ENCODE measurements around the gene PHAF1. TPM values are rescaled to one million over a fixed set of nuclear protein-coding genes. Genes with fewer than 3 reads are reported as not detected.

Gene PHAF1
- total and polyA plus RNA-seq, 9 of the 15 experiments (the other 6 are each of a cell fraction or from before 2014, with no cell fraction given): 5.1 to 25.4 (median 13.8) TPM

GRCh38 chr16:67164599-67165061 lies 54.9 kb downstream of the PHAF1 start, which contains the start of gene HSF4 (continued):
- 0 out of 2 replicates have a peak, but pooled peaks have one; percentile 35 for TF ChIP-seq ZBTB9 (CRISPR knock-in tag; IDR thresholded peaks at IDR 0.05)
- TF ChIP-seq REST (IDR thresholded peaks at IDR 0.05; ENCODE audit: borderline replicate concordance): peak; percentile 79
- 0 out of 2 replicates have a peak, but pooled peaks have one; percentile 27 for TF ChIP-seq REST (CRISPR knock-in tag; IDR thresholded peaks at IDR 0.05; ENCODE audit: low read depth)
- 0 out of 2 replicates have a peak, but pooled peaks have one; percentile 21 for TF ChIP-seq E2F1 (CRISPR knock-in tag; IDR thresholded peaks at IDR 0.05)
- TF ChIP-seq SMAD4 (CRISPR knock-in tag; conservative IDR thresholded peaks at IDR 0.05): 0 out of 2 replicates have a peak, but pooled peaks have one; percentile 26
- no peak for TF ChIP-seq NFRKB (IDR thresholded peaks at IDR 0.05; ENCODE audit: low read depth)
- peak; percentile 97 for TF ChIP-seq L3MBTL2 (IDR thresholded peaks at IDR 0.05)
- no peak for TF ChIP-seq NFE2 (IDR thresholded peaks at IDR 0.05; ENCODE audit: low read depth)
- peak; percentile 96 to 100 for TF ChIP-seq E2F6 (IDR thresholded peaks at IDR 0.05; ENCODE audit: borderline replicate concordance in 1 of 2, extremely low read depth in 1 of 2, insufficient read depth in 1 of 2, insufficient read length in 1 of 2, low read depth in 1 of 2, low read length in 1 of 2, poor library complexity in 1 of 2, severe bottlenecking in 1 of 2)
- TF ChIP-seq RB1 (IDR thresholded peaks at IDR 0.05; ENCODE audit: low read depth): peak; percentile 81
- TF ChIP-seq ZNF639 (CRISPR knock-in tag; conservative IDR thresholded peaks at IDR 0.05 in 1 of 2, IDR thresholded peaks at IDR 0.05 in 1 of 2): peak in 1 of 2 experiments; percentile 55; a peak in 1 of 4 replicates
- TF ChIP-seq SUPT5H (IDR thresholded peaks at IDR 0.05): peak; percentile 49

Data from K562 (cell line).